ENCODE results near the gene ATP2C2. TPM values are rescaled to one million over a fixed set of nuclear protein-coding genes. Genes with fewer than 3 reads are reported as not detected.
A peak's percentile ranks its signal among the peaks of the same experiment; 100 is the strongest.

The ATP2C2 gene
- total RNA-seq, 1 experiment from 2014 or later, result 4.0 TPM

DNA sequence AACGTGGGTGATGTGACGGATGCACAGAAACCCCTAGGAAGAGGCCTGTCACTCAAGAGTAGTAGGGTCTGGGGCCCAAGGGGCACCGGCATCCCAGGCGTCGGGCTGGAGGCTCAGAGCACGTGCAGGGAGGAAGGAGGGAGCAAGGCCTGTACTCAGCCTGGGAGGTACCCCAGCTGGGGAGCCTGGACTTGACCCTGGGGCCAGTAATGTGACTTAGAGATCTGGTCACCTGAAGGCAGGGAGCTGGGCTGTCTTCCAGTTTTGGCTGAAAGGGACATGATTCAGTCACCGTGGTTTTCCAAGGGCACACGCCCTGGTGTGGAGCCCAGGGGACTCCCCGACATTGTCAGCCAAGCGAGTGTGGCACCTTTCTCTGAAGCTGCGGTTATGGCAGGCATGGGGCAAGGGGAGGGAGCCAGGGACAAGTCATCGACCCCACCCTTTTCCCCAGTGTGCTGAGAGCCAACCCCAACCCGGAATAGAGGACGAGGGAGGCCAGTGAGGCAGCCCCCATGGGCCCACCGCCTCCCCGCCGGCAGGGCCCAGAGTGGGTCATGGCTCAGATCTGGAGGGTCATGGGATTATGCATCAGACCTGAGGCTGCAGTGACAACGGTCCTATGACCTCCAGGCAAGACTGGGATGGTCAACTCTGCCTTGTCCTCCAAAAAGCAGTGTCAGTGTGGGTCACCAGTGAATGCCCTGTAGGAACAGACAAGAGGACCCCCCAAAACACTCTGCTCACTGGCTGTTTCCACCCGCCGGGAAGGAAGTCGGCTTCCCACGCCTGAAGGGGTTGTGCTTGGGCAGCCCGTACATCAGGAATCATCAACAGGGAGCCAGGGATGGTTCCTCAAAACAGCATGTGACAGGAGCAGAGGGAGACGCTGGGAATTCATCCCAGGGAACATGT, 94.2 kb downstream of the ATP2C2 start:
- no peak overlapping the region for H4K8ac ChIP-seq (replicated peaks; ENCODE audit: insufficient read length, low read depth, low read length)
- H3K23me2 ChIP-seq (ENCODE audit: insufficient read length, low read depth, low read length, poor library complexity, severe bottlenecking), result no peaks in the 10 kb centered on the region
- H3K27ac ChIP-seq (ENCODE audit: insufficient read length, low read depth, low read length), result no peak overlapping the region
- H3K23ac ChIP-seq (ENCODE audit: insufficient read length, low read depth, low read length), result no peak overlapping the region
- H3T11ph ChIP-seq (ENCODE audit: low read length), result no peak overlapping the region
- H3K9ac ChIP-seq (ENCODE audit: extremely low read depth, insufficient read length, low read length), result no peak overlapping the region
- H2BK12ac ChIP-seq (ENCODE audit: insufficient read length, low read depth, low read length), result no peak overlapping the region
- no peak overlapping the region for H2BK15ac ChIP-seq (ENCODE audit: low read depth, low read length)
- Mint-ChIP-seq H3K4me3 (no peak overlapping the region), H3K27me3 (ENCODE audit: low read depth) (peaks cover under 1% of the 10 kb centered on the region; the same call in 1 of the 2 replicates), H3K27ac (peak overlapping the region in 1 of 3 experiments; percentile 90; a peak in 1 of 7 replicates), H3K36me3 (ENCODE audit: insufficient read depth in 1 of 3, low read depth in 3 of 3) (peaks cover 19 to 40% (median 20%) of the 10 kb centered on the region in 3 experiments), H3K9me3 (peaks cover 14% of the 10 kb centered on the region in 2 experiments), H3K4me1 (no peaks in the 10 kb centered on the region)
- H3K9me3 ChIP-seq (ENCODE audit: control insufficient read depth, low read depth, low read length), result no peaks in the 10 kb centered on the region
- H2BK5ac ChIP-seq (ENCODE audit: insufficient read length, low read length), result no peak overlapping the region
- H4K5ac ChIP-seq (ENCODE audit: insufficient read length, low read depth, low read length), result no peak overlapping the region
- H2AK5ac ChIP-seq (ENCODE audit: insufficient read length, low read length), result no peak overlapping the region
- no peaks in the 10 kb centered on the region for H3K27me3 ChIP-seq (ENCODE audit: insufficient read depth, low read length)
- no peaks in the 10 kb centered on the region for H3K79me1 ChIP-seq (ENCODE audit: insufficient read depth, low read depth, low read length, poor library complexity, severe bottlenecking)
- H2BK120ac ChIP-seq (ENCODE audit: low read depth, low read length, poor library complexity, severe bottlenecking), result no peak overlapping the region
- H3K4me2 ChIP-seq (ENCODE audit: insufficient read depth, insufficient read length, low read length), result no peak overlapping the region
- no peak overlapping the region for H2AFZ ChIP-seq (ENCODE audit: low read length)
- H3K79me2 ChIP-seq (ENCODE audit: insufficient read depth, low read length), result no peaks in the 10 kb centered on the region
- H3K18ac ChIP-seq (ENCODE audit: insufficient read length, low read depth, low read length), result no peak overlapping the region
- H3K4ac ChIP-seq (ENCODE audit: low read depth, low read length), result no peak overlapping the region
- H2BK20ac ChIP-seq (ENCODE audit: low read depth, low read length, poor library complexity, severe bottlenecking), result no peak overlapping the region
- whole genome bisulfite sequencing (ENCODE audit: extremely low coverage, insufficient read length, low lambda C conversion rate), result no CpG with 5 or more reads among the region's 24 CpGs
- H4K91ac ChIP-seq (ENCODE audit: insufficient read length, low read depth, low read length), result no peak overlapping the region
- peak; percentile 23 for DNase-seq
- H3K56ac ChIP-seq (ENCODE audit: insufficient read length, low read depth, low read length), result no peak overlapping the region
- H3K14ac ChIP-seq (ENCODE audit: insufficient read depth, low read length), result no peak overlapping the region; the same call in 1 of the 2 replicates
- no peaks in the 10 kb centered on the region for H3K4me1 ChIP-seq (ENCODE audit: insufficient read depth, low read length)
- no peaks in the 10 kb centered on the region for H4K20me1 ChIP-seq (ENCODE audit: control insufficient read depth, insufficient read depth, insufficient read length)
- TF ChIP-seq, protein P1, sequence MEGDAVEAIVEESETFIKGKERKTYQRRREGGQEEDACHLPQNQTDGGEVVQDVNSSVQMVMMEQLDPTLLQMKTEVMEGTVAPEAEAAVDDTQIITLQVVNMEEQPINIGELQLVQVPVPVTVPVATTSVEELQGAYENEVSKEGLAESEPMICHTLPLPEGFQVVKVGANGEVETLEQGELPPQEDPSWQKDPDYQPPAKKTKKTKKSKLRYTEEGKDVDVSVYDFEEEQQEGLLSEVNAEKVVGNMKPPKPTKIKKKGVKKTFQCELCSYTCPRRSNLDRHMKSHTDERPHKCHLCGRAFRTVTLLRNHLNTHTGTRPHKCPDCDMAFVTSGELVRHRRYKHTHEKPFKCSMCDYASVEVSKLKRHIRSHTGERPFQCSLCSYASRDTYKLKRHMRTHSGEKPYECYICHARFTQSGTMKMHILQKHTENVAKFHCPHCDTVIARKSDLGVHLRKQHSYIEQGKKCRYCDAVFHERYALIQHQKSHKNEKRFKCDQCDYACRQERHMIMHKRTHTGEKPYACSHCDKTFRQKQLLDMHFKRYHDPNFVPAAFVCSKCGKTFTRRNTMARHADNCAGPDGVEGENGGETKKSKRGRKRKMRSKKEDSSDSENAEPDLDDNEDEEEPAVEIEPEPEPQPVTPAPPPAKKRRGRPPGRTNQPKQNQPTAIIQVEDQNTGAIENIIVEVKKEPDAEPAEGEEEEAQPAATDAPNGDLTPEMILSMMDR (conservative IDR thresholded peaks at IDR 0.05), result no peak

Data from H9 (cell line).